ENCODE data around the gene HLA-DMB. TPM values are rescaled to one million over a fixed set of nuclear protein-coding genes. Genes with fewer than 3 reads are reported as not detected.
A peak's percentile ranks its signal among the peaks of the same experiment; 100 is the strongest.

The HLA-DMB gene
- total RNA-seq, 1 donor from 2014 or later: 10.3 TPM

DNA sequence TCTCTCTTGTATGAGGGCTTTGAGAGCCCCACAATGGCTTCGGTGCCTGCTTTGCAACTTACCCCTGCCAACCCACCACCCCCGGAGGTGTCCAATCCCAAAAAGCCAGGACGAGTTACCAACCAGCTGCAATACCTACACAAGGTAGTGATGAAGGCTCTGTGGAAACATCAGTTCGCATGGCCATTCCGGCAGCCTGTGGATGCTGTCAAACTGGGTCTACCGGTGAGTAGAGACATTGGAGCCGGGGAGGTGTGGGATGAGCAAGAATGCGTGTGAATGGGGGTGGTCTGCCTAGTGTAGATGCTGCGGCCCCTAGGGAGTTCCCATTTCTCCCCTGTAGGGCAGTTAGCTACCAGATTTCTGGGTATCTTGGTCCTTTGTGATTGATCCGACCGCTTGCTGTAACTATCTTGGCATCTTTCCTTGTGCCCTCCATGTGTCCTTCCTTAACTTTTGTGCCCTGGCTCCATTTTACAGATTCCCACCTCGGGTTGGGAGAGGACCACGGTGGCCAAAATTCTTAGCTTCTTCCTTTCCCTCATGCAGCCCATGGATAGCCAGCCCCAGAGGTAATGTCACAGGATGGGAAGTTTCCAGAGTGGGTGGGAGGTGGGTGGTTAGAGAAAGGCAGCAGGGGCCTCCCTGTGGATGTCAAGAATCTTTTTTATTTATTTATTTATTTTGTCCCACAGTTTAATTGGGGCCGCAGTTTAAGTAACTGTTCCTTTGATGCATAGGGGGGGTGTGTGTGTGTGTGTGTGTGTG, 33.9 kb upstream of the HLA-DMB start:
- no peak for DNase-seq (ENCODE audit: extremely low spot score in 2 of 2)
- Histone ChIP-seq H3K4me3 (peak overlapping the region; percentile 60 to 80), H3K27me3 (no peaks in the 10 kb centered on the region), H3K9me3 (no peaks in the 10 kb centered on the region), H3K27ac (peak overlapping the region; percentile 100), H3K36me3 (peaks cover 0 to 60% of the 10 kb centered on the region in 2 donors), H3K4me1 (peaks cover 52% of the 10 kb centered on the region)
- intact Hi-C loops (cut with DNase I): loop anchor here (5.0 to 10.0 kb wide), 3 partner anchors 82 to 1000 kb away; partner anchors contain the start of genes DXO and PSMB8
- no peak for TF ChIP-seq POLR2A (IDR thresholded peaks at IDR 0.05)
- TF ChIP-seq POLR2AphosphoS5 (IDR thresholded peaks at IDR 0.05; ENCODE audit: insufficient read depth in 1 of 2, low read depth in 1 of 2): no peak
- TF ChIP-seq, protein P1, sequence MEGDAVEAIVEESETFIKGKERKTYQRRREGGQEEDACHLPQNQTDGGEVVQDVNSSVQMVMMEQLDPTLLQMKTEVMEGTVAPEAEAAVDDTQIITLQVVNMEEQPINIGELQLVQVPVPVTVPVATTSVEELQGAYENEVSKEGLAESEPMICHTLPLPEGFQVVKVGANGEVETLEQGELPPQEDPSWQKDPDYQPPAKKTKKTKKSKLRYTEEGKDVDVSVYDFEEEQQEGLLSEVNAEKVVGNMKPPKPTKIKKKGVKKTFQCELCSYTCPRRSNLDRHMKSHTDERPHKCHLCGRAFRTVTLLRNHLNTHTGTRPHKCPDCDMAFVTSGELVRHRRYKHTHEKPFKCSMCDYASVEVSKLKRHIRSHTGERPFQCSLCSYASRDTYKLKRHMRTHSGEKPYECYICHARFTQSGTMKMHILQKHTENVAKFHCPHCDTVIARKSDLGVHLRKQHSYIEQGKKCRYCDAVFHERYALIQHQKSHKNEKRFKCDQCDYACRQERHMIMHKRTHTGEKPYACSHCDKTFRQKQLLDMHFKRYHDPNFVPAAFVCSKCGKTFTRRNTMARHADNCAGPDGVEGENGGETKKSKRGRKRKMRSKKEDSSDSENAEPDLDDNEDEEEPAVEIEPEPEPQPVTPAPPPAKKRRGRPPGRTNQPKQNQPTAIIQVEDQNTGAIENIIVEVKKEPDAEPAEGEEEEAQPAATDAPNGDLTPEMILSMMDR (IDR thresholded peaks at IDR 0.05): no peak

DNA sequence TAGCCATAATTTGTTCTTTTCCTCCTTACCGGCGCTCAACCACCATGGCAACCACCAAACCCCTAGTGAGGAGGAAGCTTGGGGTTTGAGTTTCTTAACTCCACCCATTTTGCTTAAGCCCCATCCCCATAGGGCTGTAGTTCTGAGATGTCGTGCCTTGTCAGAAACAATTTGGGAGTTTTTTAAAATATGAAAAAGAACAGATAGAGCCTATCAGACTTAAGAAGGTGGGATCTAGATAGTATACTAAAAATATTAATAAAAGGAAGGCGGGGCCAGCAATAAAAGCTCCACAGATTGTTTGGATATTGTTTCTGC, 33.1 kb upstream of the HLA-DMB start:
- no peaks in the 10 kb centered on the region for H3K9me3 ChIP-seq
- intact Hi-C loops (cut with DNase I): loop anchor here (5.0 to 10.0 kb wide), 3 partner anchors 82 to 999 kb away; partner anchors contain the start of genes DXO and PSMB8
- H3K4me1 ChIP-seq: peaks cover 49% of the 10 kb centered on the region
- peak overlapping the region; percentile 60 to 80 for H3K4me3 ChIP-seq
- H3K36me3 ChIP-seq: peaks cover 0 to 53% of the 10 kb centered on the region in 2 donors
- no peak for DNase-seq (ENCODE audit: extremely low spot score in 2 of 2)
- TF ChIP-seq, protein P1 (IDR thresholded peaks at IDR 0.05): no peak
- no peaks in the 10 kb centered on the region for H3K27me3 ChIP-seq
- peak overlapping the region; percentile 100 for H3K27ac ChIP-seq

DNA sequence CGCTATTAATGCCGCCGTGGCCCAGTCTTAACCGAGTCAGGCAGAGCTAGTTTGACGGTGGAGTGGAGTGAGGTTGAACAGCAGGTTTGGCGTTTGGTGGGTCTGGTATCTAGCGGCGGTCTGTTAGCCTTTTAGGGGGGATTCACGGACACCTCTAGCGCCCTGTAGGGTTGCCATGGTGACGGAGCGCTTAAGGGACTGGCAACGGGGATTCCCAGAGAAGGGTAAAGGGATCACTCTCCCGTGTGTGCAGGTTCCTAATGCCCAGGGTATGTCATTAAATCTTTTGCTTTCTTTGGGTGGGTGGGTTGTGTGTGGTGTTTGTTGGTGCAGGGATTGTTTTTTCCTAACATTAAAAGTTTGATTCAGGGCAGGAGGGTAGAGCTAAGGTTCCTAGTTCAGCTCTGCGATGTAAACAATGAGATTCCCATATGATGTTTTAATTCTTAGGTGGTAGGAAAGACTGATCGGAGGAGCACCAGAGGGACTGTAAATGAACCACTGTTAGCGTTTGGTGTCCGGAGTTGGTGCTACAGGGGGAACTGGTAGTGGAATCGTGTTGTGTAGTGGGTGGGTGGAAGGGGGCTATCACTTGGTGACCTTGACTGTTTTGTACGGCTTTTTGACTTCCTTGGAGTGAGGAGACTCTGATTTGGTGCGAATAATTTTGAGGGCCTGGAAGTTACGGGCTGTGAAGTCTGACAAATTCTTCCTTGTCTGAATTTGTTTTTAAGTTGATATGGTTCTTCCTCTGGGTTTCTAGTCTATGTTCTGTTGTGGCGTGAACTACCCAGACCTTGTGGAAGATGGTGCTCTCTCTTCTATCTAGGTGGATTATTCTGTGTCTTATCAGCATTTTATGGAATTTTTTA, 32.6 kb upstream of the HLA-DMB start:
- H3K9me3 ChIP-seq: no peaks in the 10 kb centered on the region
- H3K4me1 ChIP-seq: peaks cover 44% of the 10 kb centered on the region
- peak overlapping the region; percentile 100 for H3K27ac ChIP-seq
- TF ChIP-seq POLR2A (IDR thresholded peaks at IDR 0.05) (no peak), POLR2AphosphoS5 (IDR thresholded peaks at IDR 0.05; ENCODE audit: insufficient read depth in 1 of 2, low read depth in 1 of 2) (no peak)
- TF ChIP-seq, protein P1 (IDR thresholded peaks at IDR 0.05): no peak
- DNase-seq (ENCODE audit: extremely low spot score in 2 of 2): no peak
- H3K27me3 ChIP-seq: no peaks in the 10 kb centered on the region
- H3K4me3 ChIP-seq: peak overlapping the region; percentile 60 to 80
- peaks cover 0 to 47% of the 10 kb centered on the region in 2 donors for H3K36me3 ChIP-seq
- intact Hi-C loops (cut with DNase I): loop anchor here (5.0 to 10.0 kb wide), 3 partner anchors 81 to 999 kb away; partner anchors contain the start of genes DXO and PSMB8

DNA sequence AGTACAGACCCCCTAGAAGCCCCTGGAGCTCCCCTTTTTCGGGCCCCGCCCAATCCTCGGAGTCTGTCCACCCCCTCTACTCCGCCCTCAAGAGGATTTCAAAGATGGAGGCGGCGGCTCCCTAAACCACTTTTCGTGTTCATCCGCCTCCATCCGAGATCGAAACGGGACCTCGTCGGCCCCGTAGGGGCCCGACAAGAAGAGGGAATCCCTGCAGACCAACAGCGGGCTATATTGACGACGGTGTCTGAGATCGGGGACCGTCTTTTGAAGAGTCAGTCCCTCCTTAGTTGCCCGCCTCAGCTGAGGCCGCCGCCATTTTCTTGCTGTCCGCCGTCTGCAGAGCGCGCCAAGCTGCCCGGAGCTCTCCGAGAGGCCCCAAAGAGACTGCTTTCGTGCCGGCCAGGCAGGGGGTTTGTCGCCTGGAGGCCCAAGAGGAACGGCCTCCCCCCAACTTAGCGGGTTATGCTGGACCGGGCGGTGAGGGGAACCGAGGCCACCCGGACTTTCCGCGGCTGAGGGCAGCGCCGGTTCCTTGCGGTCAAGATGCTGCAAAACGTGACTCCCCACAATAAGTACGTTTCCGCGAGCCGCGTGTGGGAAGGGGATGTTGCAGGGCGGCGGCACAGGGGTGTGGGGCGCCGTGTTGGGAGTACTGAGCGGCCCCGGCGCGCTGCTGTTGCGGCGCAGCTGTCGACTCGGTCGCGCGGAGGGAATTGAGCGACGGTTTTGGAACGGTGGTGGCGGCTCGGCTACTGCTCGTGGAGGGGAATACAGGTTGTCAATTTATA, 31.7 kb upstream of the HLA-DMB start:
- peaks cover 40% of the 10 kb centered on the region for H3K4me1 ChIP-seq
- DNase-seq (ENCODE audit: extremely low spot score in 2 of 2): no peak
- H3K9me3 ChIP-seq: no peaks in the 10 kb centered on the region
- intact Hi-C loops (cut with DNase I): loop anchor here (5.0 to 10.0 kb wide), 3 partner anchors 80 to 998 kb away; partner anchors contain the start of genes DXO and PSMB8
- peaks cover 0 to 38% of the 10 kb centered on the region in 2 donors for H3K36me3 ChIP-seq
- TF ChIP-seq POLR2AphosphoS5 (IDR thresholded peaks at IDR 0.05; ENCODE audit: insufficient read depth in 1 of 2, low read depth in 1 of 2): peak in 1 of 2 donors; percentile 3
- TF ChIP-seq, protein P1 (IDR thresholded peaks at IDR 0.05): no peak
- H3K27me3 ChIP-seq: no peaks in the 10 kb centered on the region
- peak overlapping the region; percentile 100 for H3K27ac ChIP-seq
- peak overlapping the region; percentile 60 to 80 for H3K4me3 ChIP-seq
